Activated B cell treated with CpG ODN at 0.5 μM for 24 hours (primary cell): ENCODE measurements around the gene IL1RAPL1. TPM values are rescaled to one million over a fixed set of nuclear protein-coding genes. Genes with fewer than 3 reads are reported as not detected.

Experiments
- ATAC-seq: fragments of 200-7000 bp; cut with Tn5 transposase; one replicate; pipeline ENCODE4 v1.10.0; 2021; ENCODE audit warnings: low read depth, mild to moderate bottlenecking, moderate library complexity
- CTCF ChIA-PET: fragments of 350-600 bp; sonication (Branson Sonifier 250); formaldehyde crosslinking; loops from one replicate; lab custom pipeline; 2021; ENCODE audit warnings: antibody characterized with exemption; lab: Charles Lee
- POLR2A ChIA-PET: fragments of 350-600 bp; sonication (Branson Sonifier 250); formaldehyde crosslinking; loops from one replicate; lab custom pipeline; 2021; ENCODE audit warnings: antibody characterized with exemption; lab: Charles Lee
- DNase-seq: peaks from one replicate; pipeline ENCODE4 v3.0.0; 2022
- H3K27ac Mint-ChIP-seq: one replicate; pipeline ENCODE4 v1.8.0; 2020; ENCODE audit warnings: mixed read lengths
- H3K27me3 Mint-ChIP-seq: one replicate; pipeline ENCODE4 v1.8.0; 2021; ENCODE audit warnings: mixed read lengths
- H3K36me3 Mint-ChIP-seq: one replicate; pipeline ENCODE4 v1.8.0; 2021; ENCODE audit warnings: low read depth, mixed read lengths
- H3K4me1 Mint-ChIP-seq: one replicate; pipeline ENCODE4 v1.8.0; 2021; ENCODE audit warnings: mixed read lengths
- H3K4me3 Mint-ChIP-seq: one replicate; pipeline ENCODE4 v1.8.0; 2020; ENCODE audit warnings: mild to moderate bottlenecking, mixed read lengths
- H3K9me3 Mint-ChIP-seq: one replicate; pipeline ENCODE4 v1.8.0; 2020; ENCODE audit warnings: mixed read lengths
- intact Hi-C: fragments of 100-400 bp; cut with micrococcal nuclease; formaldehyde crosslinking; loops from one replicate; pipeline ENCODE4 v1.15.1; 2024
- total RNA-seq: library from RNA; stranded (reverse); gene quantifications from 2 replicates; pipeline ENCODE4 v1.2.3, GENCODE V29; 2022
- TF ChIP-seq, protein P1 (sequence below): fragments of 200-600 bp; IDR thresholded peaks from one replicate; pipeline ENCODE4 v1.8.0; 2022; ENCODE audit warnings: antibody characterized with exemption, mild to moderate bottlenecking

Gene IL1RAPL1
- total RNA-seq, 1 donor from 2014 or later = not detected

DNA sequence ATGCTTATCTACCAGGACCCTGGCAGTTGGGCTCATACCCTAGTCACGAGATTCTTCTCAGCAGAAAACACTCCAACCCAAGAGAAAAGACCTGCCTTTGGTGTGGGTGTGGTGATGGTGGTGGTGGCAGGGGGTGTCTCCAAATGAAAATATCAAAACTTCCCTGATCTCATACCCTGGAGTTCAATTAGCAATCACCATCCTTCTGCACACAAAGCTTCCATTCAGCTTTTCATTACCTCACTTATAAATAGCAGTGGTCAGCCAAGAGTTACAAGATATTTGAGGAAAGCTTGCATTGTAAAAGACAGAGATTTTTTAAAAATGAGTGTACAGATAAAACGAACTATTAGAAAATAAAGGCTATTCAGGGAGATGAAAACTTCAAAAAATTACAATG, 1047.3 kb downstream of the IL1RAPL1 start:
- Mint-ChIP-seq H3K4me1 (no peaks in the 10 kb centered on the region), H3K36me3 (no peaks in the 10 kb centered on the region), H3K27ac (no peak overlapping the region), H3K27me3 (no peaks in the 10 kb centered on the region), H3K4me3 (no peak overlapping the region), H3K9me3 (no peaks in the 10 kb centered on the region)
- TF ChIP-seq, protein P1, sequence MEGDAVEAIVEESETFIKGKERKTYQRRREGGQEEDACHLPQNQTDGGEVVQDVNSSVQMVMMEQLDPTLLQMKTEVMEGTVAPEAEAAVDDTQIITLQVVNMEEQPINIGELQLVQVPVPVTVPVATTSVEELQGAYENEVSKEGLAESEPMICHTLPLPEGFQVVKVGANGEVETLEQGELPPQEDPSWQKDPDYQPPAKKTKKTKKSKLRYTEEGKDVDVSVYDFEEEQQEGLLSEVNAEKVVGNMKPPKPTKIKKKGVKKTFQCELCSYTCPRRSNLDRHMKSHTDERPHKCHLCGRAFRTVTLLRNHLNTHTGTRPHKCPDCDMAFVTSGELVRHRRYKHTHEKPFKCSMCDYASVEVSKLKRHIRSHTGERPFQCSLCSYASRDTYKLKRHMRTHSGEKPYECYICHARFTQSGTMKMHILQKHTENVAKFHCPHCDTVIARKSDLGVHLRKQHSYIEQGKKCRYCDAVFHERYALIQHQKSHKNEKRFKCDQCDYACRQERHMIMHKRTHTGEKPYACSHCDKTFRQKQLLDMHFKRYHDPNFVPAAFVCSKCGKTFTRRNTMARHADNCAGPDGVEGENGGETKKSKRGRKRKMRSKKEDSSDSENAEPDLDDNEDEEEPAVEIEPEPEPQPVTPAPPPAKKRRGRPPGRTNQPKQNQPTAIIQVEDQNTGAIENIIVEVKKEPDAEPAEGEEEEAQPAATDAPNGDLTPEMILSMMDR = no peak
- ATAC-seq = no peak
- intact Hi-C loops = no loop called here
- ChIA-PET CTCF (no interaction called here), POLR2A (no interaction called here)
- no peak for DNase-seq

DNA sequence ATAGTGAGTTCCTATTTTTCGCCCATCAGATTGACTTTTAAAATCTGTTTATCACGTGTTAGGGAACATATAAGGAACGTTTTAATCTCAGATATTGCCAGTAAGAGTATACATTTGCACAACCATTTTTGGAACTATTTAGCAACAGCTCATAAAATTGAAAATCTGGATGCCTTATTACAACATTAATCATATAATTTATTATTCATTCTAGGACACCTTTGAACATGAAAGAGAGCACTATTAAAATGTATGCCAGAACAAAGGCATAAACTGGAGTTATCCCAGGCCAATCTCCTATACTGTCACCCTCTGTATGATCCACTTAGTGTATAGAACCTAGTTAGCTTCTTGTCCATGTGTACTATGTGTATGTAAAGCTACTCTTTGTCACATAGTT, 1049.1 kb downstream of the IL1RAPL1 start:
- ATAC-seq (no peak), DNase-seq (no peak)
- ChIA-PET CTCF (no interaction called here), POLR2A (no interaction called here)
- Mint-ChIP-seq H3K27ac (no peak overlapping the region), H3K4me3 (no peak overlapping the region), H3K36me3 (no peaks in the 10 kb centered on the region), H3K9me3 (no peaks in the 10 kb centered on the region), H3K4me1 (no peaks in the 10 kb centered on the region), H3K27me3 (no peaks in the 10 kb centered on the region)
- intact Hi-C loops = no loop called here
- TF ChIP-seq, protein P1 = no peak

DNA sequence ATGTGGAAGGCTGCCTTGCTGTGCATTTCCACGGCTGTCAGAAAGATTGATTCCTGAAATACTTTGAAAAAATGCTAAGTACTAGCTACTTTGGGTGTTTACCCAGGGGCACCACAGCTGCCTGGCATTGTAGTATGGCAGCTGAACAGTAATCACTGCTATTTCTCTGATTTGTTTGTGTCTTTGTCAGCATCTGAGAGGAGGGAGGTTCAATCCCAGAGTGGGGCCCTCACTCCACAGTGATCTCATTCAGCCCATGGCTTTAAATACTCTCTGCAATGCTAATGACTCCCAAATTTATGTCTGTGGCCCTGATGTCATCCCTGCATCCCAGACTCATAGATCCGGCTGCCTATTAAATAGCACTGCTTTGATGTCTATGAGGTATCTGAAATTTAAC, 1052.9 kb downstream of the IL1RAPL1 start:
- intact Hi-C loops = no loop called here
- Mint-ChIP-seq H3K9me3 (no peaks in the 10 kb centered on the region), H3K4me3 (no peak overlapping the region), H3K27ac (no peak overlapping the region), H3K4me1 (no peaks in the 10 kb centered on the region), H3K27me3 (no peaks in the 10 kb centered on the region), H3K36me3 (no peaks in the 10 kb centered on the region)
- ATAC-seq (no peak), DNase-seq (no peak)
- CTCF ChIA-PET = no interaction called here
- POLR2A ChIA-PET = no interaction called here
- TF ChIP-seq, protein P1 = no peak

DNA sequence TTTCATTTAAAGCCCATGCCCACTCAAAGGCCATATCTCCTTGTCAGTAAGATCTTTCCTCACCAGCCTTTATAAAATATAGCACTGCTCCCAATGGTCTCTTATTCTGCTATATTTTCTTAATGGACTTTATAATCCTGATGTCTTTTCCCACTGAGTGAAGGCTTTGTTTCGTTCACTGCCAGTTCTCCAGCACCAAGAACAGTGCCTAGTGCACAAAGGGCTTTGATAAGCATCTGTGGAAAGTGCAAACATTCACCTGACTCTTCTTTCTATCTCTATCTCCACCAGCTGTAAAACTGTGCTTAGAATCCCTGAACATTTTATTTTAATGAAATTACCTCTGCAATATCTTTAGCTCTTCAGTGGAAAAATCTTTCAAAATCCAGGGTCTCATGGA, 1054.2 kb downstream of the IL1RAPL1 start:
- DNase-seq = no peak
- no peaks in the 10 kb centered on the region for H3K36me3 Mint-ChIP-seq
- ChIA-PET POLR2A (no interaction called here), CTCF (no interaction called here)
- H3K9me3 Mint-ChIP-seq = peaks cover 2% of the 10 kb centered on the region
- no peaks in the 10 kb centered on the region for H3K27me3 Mint-ChIP-seq
- intact Hi-C loops = no loop called here
- TF ChIP-seq, protein P1 = no peak
- no peak overlapping the region for H3K27ac Mint-ChIP-seq
- no peaks in the 10 kb centered on the region for H3K4me1 Mint-ChIP-seq
- ATAC-seq = no peak
- H3K4me3 Mint-ChIP-seq = no peak overlapping the region

DNA sequence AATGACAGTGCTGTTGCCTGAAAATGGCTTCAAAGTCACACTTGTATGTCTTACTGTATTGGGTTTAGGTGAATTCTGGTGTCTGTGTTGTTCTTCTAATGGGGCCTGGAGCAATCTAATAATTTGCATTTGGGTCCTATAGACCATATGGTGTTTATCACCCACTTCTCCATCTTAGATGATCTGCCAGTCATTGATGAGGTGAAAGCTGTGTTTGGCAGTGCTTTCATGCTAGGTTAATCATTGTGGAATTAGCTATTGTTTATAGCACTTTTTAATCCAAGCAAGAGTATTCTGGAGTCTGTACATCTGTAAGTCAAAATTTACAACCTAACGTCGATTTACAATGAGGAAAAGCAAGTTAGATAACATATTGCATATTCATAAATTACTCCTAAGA, 1055.9 kb downstream of the IL1RAPL1 start:
- DNase-seq (no peak), ATAC-seq (no peak)
- intact Hi-C loops = no loop called here
- CTCF ChIA-PET = no interaction called here
- Mint-ChIP-seq H3K27ac (no peak overlapping the region), H3K9me3 (peaks cover 2% of the 10 kb centered on the region), H3K4me1 (no peaks in the 10 kb centered on the region), H3K27me3 (no peaks in the 10 kb centered on the region), H3K4me3 (no peak overlapping the region), H3K36me3 (no peaks in the 10 kb centered on the region)
- TF ChIP-seq, protein P1 = no peak
- POLR2A ChIA-PET = no interaction called here
